Stimulated activated CD8-positive, alpha-beta memory T cell treated with anti-CD3 and anti-CD28 coated beads, Interleukin-4, amount 100 ng/mL, for 4 hours (primary cell): ENCODE results near the gene RNF26.
A peak's percentile ranks its signal among the peaks of the same experiment; 100 is the strongest.
"Not testable (repeated sequence)": the region's sequence is repeated elsewhere in the genome, so short reads cannot be mapped to it uniquely, and the experiment has no call there.

ENCODE experiments used
- DNase-seq, 2 donors: peaks; one replicate each; pipeline ENCODE4 v3.0.0-alpha.2; 2020; ENCODE audit warnings: low read depth in 2 of 2, low spot score in 1 of 2

Gene RNF26

DNA sequence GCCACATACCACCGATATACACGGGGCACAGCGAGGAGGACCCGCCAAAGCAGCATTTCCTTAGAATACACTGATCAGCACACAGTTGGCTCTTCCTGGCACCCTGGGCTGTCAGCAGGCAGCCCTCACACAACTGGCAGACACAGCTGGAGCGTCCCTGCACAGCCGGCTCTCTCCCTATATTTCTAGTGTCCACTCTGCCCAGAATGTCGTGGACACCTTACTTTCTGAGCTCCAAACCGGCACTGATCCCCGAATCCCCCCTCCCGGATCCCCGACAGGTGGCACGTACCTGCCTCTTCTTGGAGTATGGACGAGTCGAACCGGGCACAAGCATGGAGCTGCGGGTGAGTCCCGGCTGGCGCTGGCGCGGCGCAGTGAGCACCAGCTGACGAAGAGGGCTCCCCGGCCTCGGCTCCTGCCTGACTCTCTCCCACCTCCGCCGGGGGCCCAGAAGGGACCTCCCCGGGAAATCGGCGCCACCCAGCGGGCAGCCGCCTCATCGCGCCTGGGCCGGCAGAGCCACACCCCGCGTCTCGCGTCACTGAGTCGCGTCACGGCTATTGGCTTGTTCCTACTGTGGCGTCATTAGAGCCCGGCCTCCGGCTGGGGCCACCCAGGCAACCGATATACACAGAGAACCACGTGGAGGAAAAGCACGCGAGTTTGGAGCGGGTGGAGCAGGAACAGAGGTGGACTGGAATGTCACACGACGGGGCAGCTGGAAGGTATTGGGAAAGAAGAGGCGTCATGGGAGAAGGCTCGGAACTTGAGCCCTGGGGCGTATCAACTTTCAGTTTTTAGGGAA lies 47.1 kb downstream of the RNF26 start, which contains the start of gene USP2:
TSS of gene USP2 (minus strand) at position 510 of the 808 bp plus-strand sequence. CDS start 8,210 bp downstream, outside the sequence.
- DNase-seq: peak; percentile 93 to 94

DNA sequence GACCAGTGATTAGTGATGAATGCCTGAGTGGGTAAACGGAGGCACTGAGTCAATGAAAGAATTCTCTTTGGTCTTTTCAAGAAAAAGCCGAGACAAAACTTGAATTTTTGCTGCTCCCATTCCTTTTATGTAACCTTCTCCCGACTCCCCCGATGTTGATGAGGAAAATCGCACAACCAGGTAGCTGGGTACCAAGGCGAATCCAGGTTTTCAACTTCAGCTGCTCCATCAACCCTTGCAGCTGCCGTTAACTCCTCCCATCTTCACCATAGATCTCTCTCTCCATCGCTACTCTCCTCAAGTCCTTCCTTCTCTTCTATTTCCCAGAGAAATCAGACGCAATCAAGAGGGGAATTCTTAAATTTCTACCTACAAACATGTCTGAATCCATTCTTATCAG lies 47.8 kb downstream of the RNF26 start:
- DNase-seq: no peak

DNA sequence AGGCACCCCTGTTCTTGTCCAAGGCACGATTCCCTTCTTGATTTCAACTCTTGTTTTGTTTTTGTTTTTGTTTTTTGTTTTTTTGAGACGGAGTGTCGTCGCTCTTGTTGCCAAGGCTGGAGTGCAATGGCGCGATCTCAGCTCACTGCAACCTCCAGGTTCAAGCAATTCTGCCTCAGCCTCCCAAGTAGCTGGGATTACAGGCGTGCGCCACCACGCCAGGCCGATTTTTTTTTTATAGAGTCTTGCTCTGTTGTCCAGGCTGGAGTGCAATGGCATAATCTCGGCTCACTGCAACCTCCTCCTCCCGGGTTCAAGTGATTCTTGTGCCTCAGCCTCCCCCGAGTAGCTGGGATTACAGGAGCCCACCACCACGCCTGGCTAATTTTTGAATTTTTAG lies 48.2 kb downstream of the RNF26 start:
- DNase-seq: not testable (repeated sequence)

DNA sequence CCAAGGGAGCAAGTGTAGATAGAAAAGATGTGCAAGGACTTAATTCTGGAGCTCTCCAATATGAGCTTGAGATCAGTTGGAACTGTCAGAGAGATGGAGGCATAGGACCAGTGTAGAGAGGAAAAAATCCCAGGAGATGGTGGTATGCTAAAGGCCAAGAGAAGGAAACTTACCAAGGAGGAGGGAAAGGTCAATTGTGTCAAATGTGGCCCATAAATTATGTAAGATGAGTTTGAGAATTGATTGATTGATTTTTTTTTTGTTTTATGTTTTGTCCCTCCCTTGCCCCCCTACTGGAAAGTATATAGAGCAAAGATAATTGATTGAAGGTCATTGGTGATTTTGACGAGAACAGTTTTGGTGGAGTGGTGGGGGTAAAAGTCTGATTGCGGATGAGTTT lies 50.0 kb downstream of the RNF26 start:
- no peak for DNase-seq
